GM12873 (cell line): ENCODE measurements around the gene MAT2A.

Experiments
- CTCF ChIP-seq: IDR thresholded peaks from 2 replicates; pipeline ENCODE4 v1.5.1; 2012; ENCODE audit warnings: low read depth, mild to moderate bottlenecking, moderate library complexity, low read length, control low read depth; ENCODE audit not compliant: insufficient read depth; ENCODE audit errors: missing control alignments

Gene MAT2A

GRCh38 chr2:85537600-85538506, 1.1 kb upstream of the MAT2A start:
- no peak for TF ChIP-seq CTCF

- TF ChIP-seq CTCF: no peak
Observed at GRCh38 chr2:85539361-85540132, 579 bp downstream of the MAT2A start.

- TF ChIP-seq CTCF: no peak
Observed at GRCh38 chr2:85540133-85540648, 1.2 kb downstream of the MAT2A start.

GRCh38 chr2:85541262-85541661, 2.3 kb downstream of the MAT2A start:
- TF ChIP-seq CTCF: no peak

- TF ChIP-seq CTCF: no peak
Observed at GRCh38 chr2:85541753-85542457, 2.9 kb downstream of the MAT2A start.

- TF ChIP-seq CTCF: no peak
Observed at GRCh38 chr2:85542777-85543176, 3.8 kb downstream of the MAT2A start.

GRCh38 chr2:85545780-85546240, 6.8 kb downstream of the MAT2A start:
- no peak for TF ChIP-seq CTCF
